GM20000 (cell line): ENCODE measurements around the gene CRIM1.

Experiments
- DNase-seq: peaks from one replicate; pipeline ENCODE4 v3.0.0; 2012; ENCODE audit warnings: low spot score
- TF ChIP-seq, protein P1 (sequence below): IDR thresholded peaks from 2 replicates; pipeline ENCODE4 v1.5.1; 2012; ENCODE audit warnings: mild to moderate bottlenecking, control low read depth; ENCODE audit errors: extremely low read depth, missing control alignments

The CRIM1 gene

DNA sequence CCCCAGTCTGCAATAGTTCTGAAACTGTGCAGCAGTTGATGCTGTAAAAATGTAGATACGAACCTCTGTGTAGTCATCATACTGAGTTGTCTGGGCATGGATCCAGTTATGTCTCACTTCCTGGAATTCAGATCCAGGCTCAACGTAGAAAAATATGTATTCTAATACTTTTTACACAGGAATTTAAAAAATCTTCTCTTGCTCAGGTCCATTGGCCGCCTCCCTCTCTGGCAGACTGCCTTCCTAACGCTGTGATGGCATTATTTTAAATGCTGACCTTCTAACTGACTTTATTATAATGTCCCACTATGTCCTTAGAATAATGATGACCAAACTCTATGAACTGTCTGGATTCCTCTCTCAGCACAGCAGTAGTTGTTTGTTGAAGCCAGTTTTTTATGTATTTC is 122.8 kb downstream of the CRIM1 start:
- no peak for DNase-seq
- TF ChIP-seq, protein P1, sequence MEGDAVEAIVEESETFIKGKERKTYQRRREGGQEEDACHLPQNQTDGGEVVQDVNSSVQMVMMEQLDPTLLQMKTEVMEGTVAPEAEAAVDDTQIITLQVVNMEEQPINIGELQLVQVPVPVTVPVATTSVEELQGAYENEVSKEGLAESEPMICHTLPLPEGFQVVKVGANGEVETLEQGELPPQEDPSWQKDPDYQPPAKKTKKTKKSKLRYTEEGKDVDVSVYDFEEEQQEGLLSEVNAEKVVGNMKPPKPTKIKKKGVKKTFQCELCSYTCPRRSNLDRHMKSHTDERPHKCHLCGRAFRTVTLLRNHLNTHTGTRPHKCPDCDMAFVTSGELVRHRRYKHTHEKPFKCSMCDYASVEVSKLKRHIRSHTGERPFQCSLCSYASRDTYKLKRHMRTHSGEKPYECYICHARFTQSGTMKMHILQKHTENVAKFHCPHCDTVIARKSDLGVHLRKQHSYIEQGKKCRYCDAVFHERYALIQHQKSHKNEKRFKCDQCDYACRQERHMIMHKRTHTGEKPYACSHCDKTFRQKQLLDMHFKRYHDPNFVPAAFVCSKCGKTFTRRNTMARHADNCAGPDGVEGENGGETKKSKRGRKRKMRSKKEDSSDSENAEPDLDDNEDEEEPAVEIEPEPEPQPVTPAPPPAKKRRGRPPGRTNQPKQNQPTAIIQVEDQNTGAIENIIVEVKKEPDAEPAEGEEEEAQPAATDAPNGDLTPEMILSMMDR: no peak

DNA sequence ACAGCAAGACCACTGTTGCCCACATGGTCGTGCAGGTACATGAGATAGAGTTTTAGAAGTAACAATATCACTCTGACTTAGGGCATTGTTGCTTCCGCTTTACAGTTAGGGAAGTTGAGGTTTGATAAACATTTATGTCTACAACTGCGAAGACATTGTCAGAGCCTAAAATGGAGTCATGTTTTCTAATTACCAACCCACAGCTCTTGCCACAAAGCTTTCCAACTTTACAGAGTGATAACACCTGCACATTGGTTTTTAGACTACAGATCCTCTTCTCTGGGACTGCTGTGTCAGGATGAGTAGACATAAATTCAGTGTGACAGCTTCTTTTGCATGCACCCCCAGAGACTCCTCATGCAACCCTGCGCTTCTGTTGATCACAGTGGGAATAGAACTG is 123.4 kb downstream of the CRIM1 start:
- TF ChIP-seq, protein P1: no peak
- DNase-seq: no peak

DNA sequence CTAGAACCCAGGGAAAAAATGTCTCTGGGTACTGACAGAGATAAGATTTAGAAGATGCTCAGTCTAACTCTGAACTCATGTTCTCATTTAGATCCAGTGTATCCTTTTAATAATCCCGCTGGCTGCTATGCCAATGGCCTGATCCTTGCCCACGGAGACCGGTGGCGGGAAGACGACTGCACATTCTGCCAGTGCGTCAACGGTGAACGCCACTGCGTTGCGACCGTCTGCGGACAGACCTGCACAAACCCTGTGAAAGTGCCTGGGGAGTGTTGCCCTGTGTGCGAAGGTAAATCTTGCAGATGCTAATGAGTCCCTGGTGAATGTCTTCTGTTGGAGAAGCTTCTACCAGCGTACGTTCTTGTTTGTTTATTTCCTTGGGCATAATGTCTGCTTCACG is 123.8 kb downstream of the CRIM1 start:
- DNase-seq: no peak
- TF ChIP-seq, protein P1: no peak

DNA sequence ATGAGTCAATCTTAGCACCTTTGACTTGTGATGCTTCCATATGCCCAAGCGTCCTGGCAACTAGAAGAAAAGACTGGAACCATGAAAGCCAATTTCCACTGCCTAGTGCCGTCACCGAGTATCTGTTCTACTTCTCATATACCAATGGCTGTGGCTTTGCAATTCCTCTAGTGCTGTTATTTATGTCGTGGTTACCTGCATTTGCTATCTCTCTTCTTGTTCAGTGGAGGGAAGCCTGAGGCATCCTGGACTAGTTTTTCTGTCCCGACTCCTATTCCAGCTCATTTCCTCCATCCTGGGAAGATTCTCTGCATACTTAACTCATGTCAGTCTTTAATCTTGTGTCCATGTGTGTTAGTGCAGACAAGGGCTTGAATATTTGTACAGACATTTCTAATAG is 124.5 kb downstream of the CRIM1 start:
- TF ChIP-seq, protein P1: no peak
- no peak for DNase-seq

DNA sequence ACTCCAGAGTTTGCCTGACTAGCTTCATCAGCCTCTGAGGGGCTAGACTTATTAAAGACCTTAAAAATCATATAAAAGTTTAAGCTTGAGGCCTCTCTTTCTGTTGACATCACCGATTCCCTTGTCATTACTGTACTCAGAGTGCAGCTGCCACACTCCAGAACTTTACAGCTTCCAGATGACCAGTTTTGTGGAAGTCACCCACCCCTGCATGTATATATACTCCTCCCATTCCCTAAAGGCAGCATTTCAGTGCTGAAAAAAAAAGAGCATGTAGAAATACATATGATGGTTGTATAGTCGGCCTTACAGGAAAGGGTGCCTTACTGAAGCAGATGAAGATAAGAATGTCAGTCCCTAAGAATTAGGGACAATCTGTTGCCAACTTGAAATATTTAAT is 125.1 kb downstream of the CRIM1 start:
- TF ChIP-seq, protein P1: no peak

DNA sequence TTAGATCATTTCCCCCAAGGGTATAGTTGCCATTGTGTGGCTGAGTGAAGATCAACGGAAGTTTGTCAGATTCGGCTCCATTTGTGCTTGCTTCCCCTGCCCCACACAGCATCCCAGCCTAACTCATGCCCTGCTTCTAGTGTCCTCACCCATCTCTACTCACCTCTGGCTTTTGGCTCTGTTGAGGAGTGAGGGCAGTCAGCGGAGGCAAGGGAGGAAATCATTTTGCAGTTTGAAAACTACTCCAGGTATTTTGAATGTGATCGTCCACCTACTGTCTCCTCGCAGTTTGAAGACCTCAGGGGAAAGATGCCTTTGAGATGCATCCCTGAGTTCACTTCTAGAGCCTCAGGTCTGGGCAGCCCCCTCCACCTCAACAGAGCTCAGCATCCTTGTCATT is 126.1 kb downstream of the CRIM1 start:
- no peak for DNase-seq
- TF ChIP-seq, protein P1: no peak

More for the DNA sequence above, 125.1 kb downstream of the CRIM1 start:
- DNase-seq: no peak

DNA sequence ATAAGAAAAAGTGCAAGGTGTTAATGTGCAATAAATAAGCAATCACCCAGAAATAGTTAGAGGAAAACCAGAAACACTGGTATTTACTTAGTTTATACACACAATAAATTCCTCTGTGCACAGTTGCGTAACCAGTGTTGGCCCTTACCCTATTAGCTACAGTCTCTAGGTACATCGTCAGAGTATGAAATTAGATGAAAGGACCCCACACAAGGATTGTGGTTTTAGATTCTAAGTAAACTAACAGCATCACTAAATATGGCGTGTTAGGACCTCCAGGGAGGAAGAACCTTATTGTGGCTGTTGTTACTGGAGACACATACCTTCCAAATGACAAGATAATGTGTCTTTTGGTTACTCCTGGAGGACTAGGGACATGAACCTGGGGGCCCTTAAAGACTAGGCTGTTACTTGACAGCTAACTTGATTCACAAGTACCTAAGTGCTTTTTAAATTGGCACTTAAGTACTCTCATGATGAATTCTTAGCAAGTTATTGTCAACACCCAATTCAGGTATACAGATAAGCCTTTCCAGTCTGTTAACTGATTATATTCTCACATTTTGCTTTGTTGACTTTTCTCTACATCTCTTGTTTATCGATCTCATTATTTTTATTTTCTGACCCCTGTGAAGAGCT is 127.1 kb downstream of the CRIM1 start:
- TF ChIP-seq, protein P1: no peak
- no peak for DNase-seq
